Activated naive CD8-positive, alpha-beta T cell treated with anti-CD3 and anti-CD28 coated beads for 36 hours (primary cell): ENCODE data around the gene STARD3. TPM values are rescaled to one million over a fixed set of nuclear protein-coding genes. Genes with fewer than 3 reads are reported as not detected.
A peak's percentile ranks its signal among the peaks of the same experiment; 100 is the strongest.

Experiments used
- DNase-seq: peaks from one replicate; pipeline ENCODE4 v3.0.0; 2021
- H3K27ac Mint-ChIP-seq: one replicate; pipeline ENCODE4 v1.8.0; 2022; ENCODE audit warnings: mild to moderate bottlenecking, moderate library complexity, mixed read lengths
- H3K27me3 Mint-ChIP-seq: one replicate; pipeline ENCODE4 v1.8.0; 2022; ENCODE audit warnings: mild to moderate bottlenecking, mixed read lengths
- H3K36me3 Mint-ChIP-seq: one replicate; pipeline ENCODE4 v1.8.0; 2021; ENCODE audit warnings: mild to moderate bottlenecking, mixed read lengths
- H3K4me1 Mint-ChIP-seq: one replicate; pipeline ENCODE4 v1.8.0; 2021; ENCODE audit warnings: mixed read lengths
- H3K4me3 Mint-ChIP-seq: one replicate; pipeline ENCODE4 v1.8.0; 2022; ENCODE audit warnings: mild to moderate bottlenecking, moderate library complexity, mixed read lengths
- H3K9me3 Mint-ChIP-seq: one replicate; pipeline ENCODE4 v1.8.0; 2022; ENCODE audit warnings: mixed read lengths
- total RNA-seq, 2 experiments: library from RNA; stranded (reverse); gene quantifications; one replicate each; pipeline ENCODE4 v1.2.3, GENCODE V29; 2021

The STARD3 gene
- total RNA-seq, 2 experiments from 2014 or later: 47.9 to 53.2 TPM

DNA sequence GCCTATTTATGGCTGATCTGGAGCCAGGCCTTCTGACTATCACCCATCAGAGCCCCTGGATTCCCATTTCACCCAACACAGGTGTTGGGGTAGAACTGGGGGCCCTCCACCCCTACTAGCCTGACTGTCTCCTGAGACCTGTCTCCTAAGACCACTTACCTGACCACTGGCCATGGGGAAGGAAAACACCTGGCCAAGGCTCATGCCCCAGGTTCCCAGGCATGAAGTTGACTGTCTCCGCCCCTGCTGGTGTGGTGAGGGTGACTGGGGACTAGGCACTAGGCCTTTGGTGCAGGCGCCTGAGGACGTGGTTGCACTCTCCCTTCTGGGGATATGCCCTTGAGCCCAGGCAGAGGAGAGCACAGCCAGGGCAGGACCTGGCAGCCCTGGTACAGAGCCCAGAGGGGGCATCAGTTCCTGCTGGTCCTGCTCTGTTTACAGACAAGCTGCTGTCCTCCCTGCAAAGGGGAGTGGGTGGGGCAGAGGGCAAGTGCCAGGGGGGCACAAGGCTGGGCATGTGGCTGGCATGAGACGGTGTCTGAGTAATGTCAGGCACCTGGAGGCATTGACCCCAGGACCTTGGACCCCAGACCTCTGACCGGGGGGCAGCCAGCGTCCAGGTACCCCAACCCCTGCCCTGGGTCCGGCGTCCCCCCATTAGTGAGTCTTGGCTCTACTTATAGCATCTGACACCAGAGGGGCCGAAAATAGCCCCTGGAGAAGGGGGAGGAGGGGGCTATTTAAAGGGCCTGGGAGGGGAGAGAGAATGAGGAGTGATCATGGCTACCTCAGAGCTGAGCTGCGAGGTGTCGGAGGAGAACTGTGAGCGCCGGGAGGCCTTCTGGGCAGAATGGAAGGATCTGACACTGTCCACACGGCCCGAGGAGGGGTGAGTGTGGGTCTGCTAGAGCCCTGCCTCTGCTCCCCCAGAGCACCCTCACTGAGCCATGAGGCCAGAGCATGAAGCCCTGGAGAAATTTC, 27.9 kb downstream of the STARD3 start, which contains the start of gene TCAP:
Gene TCAP (plus strand): TSS at position 769 of the 981 bp plus-strand sequence. CDS start 11 bp downstream, at position 780.
- peaks cover 10% of the 10 kb centered on the region for H3K4me1 Mint-ChIP-seq
- no peak within 1 kb of the TSS for H3K4me3 Mint-ChIP-seq
- H3K36me3 Mint-ChIP-seq: peaks cover 2% of the 10 kb centered on the region
- no peak within 1 kb of the TSS for H3K27ac Mint-ChIP-seq
- no peaks in the 10 kb centered on the region for H3K9me3 Mint-ChIP-seq
- DNase-seq: no peak
- peaks cover 24% of the 10 kb centered on the region for H3K27me3 Mint-ChIP-seq

DNA sequence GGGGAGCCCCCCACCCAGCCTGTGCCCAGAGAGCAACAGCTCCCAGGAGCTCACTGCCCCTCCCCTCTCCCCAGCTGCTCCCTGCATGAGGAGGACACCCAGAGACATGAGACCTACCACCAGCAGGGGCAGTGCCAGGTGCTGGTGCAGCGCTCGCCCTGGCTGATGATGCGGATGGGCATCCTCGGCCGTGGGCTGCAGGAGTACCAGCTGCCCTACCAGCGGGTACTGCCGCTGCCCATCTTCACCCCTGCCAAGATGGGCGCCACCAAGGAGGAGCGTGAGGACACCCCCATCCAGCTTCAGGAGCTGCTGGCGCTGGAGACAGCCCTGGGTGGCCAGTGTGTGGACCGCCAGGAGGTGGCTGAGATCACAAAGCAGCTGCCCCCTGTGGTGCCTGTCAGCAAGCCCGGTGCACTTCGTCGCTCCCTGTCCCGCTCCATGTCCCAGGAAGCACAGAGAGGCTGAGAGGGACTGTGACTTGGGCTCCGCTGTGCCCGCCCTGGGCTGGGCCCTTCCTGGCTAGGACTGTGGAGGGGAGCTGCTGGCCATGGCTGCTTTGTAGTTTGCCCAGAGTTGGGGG, 28.8 kb downstream of the STARD3 start:
- no peak overlapping the region for H3K4me3 Mint-ChIP-seq
- H3K9me3 Mint-ChIP-seq: no peaks in the 10 kb centered on the region
- H3K27me3 Mint-ChIP-seq: peaks cover 24% of the 10 kb centered on the region
- no peak overlapping the region for H3K27ac Mint-ChIP-seq
- no peak for DNase-seq
- peaks cover 1% of the 10 kb centered on the region for H3K36me3 Mint-ChIP-seq
- H3K4me1 Mint-ChIP-seq: peaks cover 7% of the 10 kb centered on the region

DNA sequence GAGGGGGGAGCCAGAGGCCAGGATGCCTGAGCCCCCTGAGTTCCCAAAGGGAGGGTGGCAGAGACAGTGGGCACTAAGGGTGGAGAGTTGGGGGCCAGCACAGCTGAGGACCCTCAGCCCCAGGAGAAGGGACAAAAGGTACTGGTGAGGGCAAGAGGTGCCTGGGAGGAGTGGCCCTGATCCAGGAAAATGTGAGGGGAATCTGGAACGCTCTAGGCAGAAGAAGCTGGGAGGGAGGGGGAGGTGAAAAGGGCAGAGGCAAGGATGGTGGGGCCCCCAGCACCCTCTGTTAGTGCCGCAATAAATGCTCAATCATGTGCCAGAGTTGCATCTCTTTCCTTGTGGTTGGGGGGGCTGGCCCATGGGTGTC, 29.3 kb downstream of the STARD3 start:
- Mint-ChIP-seq H3K36me3 (no peaks in the 10 kb centered on the region), H3K27me3 (peaks cover 24% of the 10 kb centered on the region), H3K9me3 (no peaks in the 10 kb centered on the region), H3K4me1 (peaks cover 5% of the 10 kb centered on the region), H3K4me3 (no peak overlapping the region), H3K27ac (no peak overlapping the region)
- no peak for DNase-seq

DNA sequence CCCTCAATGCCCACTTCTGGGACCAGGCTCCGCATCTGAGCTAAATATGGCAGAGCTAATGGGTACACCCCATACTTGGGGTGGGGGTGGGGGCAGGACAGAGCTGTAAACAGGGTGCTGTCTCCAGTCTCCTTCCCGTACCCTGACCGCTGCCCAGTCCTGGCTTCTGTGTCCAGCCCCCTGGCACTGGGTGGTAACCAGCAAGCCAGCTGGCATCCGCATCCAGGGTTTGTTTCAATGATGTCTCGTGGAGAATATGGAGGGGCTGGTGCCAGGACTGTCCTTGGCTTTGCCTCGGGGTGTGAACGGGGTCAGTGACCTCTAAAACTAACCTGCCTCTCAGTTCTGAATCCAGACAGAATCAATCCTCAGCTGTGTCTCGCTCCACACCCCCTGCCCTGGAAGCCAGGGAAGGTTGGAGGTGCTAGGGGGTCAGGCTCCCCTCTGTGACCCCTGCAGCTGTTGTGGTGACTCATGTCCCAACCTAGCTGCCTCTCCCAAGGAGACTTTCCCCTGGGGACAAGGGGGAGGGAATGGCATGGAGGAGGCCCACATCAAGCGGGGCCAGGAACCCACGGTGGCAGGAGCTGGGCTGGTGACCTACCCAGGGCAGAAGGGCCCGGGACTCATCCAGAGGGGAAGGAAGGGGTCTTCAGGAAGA, 29.8 kb downstream of the STARD3 start:
- Mint-ChIP-seq H3K27me3 (peaks cover 24% of the 10 kb centered on the region), H3K9me3 (no peaks in the 10 kb centered on the region), H3K36me3 (no peaks in the 10 kb centered on the region), H3K27ac (no peak overlapping the region), H3K4me1 (peaks cover 2% of the 10 kb centered on the region), H3K4me3 (peak overlapping the region; percentile 37)
- no peak for DNase-seq

DNA sequence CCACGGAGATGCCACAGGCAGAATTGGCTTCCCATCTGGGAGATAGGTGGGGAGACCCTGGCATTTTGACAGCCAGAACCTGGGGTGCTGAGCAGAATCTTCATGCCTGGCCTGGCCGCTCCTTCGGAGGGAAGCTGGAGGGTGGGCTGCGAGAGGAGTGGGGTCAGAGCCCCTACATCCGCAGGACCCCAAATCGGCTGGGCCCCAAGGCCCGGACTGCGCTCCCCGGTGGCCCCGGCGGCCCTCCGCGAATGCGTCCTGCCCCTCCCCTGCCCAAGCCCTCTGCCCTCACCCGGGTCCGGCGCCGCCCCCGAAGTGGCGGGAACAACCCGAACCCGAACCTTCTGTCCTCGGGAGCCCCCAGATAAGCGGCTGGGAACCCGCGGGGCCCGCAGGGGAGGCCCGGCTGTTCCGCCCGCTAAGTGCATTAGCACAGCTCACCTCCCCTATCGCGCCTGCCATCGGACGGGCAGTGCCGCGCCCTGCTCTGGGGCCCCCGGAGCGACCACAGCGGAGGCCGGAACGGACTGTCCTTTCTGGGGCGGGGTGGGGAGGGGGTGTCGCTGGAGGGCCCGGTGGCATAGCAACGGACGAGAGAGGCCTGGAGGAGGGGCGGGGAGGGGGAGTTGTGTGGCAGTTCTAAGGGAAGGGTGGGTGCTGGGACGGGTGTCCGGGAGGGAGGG, 30.5 kb downstream of the STARD3 start:
- no peak for DNase-seq

DNA sequence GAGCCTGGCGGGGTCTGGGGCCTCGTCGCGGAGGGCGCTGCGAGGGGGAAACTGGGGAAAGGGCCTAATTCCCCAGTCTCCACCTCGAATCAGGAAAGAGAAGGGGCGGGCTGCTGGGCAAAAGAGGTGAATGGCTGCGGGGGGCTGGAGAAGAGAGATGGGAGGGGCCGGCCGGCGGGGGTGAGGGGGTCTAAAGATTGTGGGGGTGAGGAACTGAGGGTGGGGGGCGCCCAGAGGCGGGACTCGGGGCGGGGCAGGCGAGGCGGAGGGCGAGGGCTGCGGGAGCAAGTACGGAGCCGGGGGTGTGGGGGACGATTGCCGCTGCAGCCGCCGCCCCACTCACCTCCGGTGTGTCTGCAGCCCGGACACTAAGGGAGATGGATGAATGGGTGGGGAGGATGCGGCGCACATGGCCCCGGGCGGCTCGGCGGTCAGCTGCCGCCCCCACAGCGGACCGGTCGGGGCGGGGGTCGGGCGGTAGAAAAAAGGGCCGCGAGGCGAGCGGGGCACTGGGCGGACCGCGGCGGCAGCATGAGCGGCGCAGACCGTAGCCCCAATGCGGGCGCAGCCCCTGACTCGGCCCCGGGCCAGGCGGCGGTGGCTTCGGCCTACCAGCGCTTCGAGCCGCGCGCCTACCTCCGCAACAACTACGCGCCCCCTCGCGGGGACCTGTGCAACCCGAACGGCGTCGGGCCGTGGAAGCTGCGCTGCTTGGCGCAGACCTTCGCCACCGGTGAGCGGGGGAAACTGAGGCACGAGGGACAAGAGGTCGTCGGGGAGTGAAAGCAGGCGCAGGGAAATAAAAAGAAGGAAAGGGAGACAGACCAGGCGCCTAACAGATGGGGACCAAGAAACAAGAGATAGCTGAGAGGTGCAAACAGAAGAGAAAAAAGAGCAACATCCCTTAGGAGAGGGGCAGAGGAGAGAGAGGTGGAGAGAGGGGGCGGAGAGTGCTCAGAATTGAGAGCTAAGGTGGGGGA, 31.3 kb downstream of the STARD3 start, which contains the start of gene PNMT:
Gene PNMT (plus strand): TSS at position 509 of the 980 bp plus-strand sequence. CDS start 23 bp downstream, at position 532.
- Mint-ChIP-seq H3K4me3 (peak within 1 kb of the TSS; percentile 66), H3K4me1 (peaks cover 3% of the 10 kb centered on the region), H3K27me3 (peaks cover 24% of the 10 kb centered on the region), H3K27ac (no peak within 1 kb of the TSS), H3K9me3 (no peaks in the 10 kb centered on the region), H3K36me3 (no peaks in the 10 kb centered on the region)
- DNase-seq: peak; percentile 80

More for the DNA sequence above, 30.5 kb downstream of the STARD3 start:
- Mint-ChIP-seq H3K9me3 (no peaks in the 10 kb centered on the region), H3K27me3 (peaks cover 24% of the 10 kb centered on the region), H3K27ac (no peak overlapping the region), H3K4me1 (peaks cover 3% of the 10 kb centered on the region), H3K36me3 (no peaks in the 10 kb centered on the region), H3K4me3 (peak overlapping the region; percentile 62)

DNA sequence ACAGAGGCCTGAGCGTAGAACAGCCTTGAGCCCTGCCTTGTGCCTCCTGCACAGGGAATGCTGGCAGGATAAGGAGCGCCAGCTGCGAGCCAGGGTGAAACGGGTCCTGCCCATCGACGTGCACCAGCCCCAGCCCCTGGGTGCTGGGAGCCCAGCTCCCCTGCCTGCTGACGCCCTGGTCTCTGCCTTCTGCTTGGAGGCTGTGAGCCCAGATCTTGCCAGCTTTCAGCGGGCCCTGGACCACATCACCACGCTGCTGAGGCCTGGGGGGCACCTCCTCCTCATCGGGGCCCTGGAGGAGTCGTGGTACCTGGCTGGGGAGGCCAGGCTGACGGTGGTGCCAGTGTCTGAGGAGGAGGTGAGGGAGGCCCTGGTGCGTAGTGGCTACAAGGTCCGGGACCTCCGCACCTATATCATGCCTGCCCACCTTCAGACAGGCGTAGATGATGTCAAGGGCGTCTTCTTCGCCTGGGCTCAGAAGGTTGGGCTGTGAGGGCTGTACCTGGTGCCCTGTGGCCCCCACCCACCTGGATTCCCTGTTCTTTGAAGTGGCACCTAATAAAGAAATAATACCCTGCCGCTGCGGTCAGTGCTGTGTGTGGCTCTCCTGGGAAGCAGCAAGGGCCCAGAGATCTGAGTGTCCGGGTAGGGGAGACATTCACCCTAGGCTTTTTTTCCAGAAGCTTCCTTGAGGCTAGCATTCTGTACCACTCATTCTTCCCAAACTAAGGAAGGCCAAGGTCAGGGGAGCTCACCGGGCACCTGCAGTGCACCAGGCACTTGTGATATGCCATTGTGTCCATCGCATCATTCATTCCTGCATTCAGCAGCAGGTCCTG, 33.2 kb downstream of the STARD3 start:
- DNase-seq: no peak
- no peaks in the 10 kb centered on the region for H3K36me3 Mint-ChIP-seq
- H3K4me1 Mint-ChIP-seq: peaks cover 3% of the 10 kb centered on the region
- no peak overlapping the region for H3K4me3 Mint-ChIP-seq
- peaks cover 24% of the 10 kb centered on the region for H3K27me3 Mint-ChIP-seq
- H3K27ac Mint-ChIP-seq: no peak overlapping the region
- H3K9me3 Mint-ChIP-seq: no peaks in the 10 kb centered on the region

DNA sequence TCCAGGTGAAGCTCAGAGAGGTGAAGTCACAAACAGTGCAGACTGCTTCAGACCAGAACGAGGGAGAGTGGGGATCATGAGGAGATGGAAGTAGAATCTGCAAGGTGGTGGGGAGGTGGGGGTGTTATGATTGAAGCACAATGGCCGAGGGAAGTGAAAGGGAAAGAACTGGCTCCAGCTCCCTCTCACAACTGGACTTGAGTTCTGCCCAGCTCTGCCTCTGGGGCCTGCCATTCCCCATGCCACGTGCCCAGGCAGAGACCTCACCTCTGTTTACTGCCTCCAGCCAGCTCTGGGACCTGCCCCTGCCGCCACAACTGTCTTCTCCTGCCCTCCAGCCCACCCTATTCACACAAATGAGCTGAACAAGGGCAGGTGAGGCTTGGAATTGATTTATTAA, 33.8 kb downstream of the STARD3 start:
- no peak overlapping the region for H3K27ac Mint-ChIP-seq
- H3K9me3 Mint-ChIP-seq: no peaks in the 10 kb centered on the region
- no peak overlapping the region for H3K4me3 Mint-ChIP-seq
- DNase-seq: no peak
- H3K27me3 Mint-ChIP-seq: peaks cover 24% of the 10 kb centered on the region
- H3K36me3 Mint-ChIP-seq: no peaks in the 10 kb centered on the region
- H3K4me1 Mint-ChIP-seq: peaks cover 4% of the 10 kb centered on the region

DNA sequence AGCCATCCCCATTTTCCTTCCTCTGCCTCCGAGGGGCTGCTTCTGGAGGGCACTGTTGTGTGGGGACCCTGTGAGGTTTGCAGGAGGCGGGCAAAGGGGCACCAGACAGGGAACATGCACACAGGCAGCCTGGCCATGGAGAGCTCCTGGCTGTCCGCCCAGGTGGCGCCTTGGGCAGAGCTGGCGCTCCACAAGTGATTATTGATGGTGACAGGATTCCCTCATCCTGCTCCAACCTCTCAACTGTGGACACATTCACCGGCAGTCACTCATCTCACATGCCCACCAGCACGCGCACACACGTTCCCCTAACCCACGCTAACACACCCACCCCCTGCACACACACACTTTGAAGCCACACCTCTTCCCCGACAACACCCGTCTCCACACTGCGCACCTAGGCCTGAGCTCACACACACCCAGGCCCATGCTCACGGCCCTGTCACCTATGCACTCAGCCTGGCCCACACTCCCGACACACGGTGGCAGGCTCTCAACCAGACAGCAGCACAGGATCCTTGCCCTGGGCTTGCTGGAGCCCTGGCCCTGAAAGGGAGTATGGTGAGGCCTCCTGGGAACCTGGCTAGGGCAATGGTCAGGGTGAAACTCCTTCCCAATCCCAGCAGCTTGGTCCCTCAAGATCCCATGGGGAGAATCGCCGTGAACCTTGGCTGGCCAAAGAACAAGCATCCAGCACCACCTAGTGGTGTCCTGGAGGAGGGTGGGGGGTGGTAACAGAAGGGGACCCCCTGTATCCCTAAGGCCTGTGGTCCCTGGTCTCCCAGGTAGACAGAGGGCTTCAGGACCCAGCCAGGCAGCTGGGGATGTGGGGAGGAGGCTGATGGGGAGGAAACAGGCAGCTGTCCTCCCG, 34.9 kb downstream of the STARD3 start:
- H3K27ac Mint-ChIP-seq: no peak overlapping the region
- peaks cover 14% of the 10 kb centered on the region for H3K4me1 Mint-ChIP-seq

DNA sequence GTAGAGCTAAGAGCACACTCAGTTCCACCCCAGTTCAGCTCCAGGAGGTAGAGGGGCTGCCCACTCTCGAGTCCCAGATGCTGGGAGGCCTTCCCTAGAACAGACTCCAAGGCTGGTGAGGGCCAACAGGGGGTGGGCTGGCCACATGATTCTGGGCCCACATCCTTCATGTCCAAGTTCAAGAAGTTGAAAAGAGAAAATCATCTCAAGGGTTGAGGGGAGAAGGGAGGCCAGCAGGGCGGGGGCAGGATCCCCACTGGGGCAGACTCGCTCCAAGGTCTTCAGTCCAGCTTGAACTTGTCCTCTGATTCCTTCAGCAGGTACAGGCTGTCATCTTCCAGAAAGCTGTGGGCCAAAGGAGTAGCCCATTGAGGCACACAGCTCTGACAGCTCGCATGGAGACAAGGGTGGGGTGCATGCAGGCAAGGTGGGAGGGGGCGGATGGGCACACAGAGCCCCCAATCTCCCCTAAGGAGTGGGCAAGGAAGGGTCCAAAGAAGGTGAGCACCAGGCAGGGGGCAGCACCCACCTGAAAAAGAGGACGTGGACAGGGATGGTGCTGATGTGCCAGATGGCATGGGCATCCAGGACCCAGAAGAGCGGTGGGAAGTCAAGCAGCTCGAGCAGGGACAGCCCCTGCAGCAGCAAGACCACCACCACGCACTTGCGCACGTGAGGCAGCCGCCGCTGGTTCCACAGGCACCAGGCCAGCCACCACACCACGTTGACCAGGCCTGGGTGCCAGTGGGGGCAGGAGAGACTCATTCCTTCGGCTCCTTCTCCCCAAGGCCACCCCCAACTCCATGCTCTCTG, 35.8 kb downstream of the STARD3 start:
- no peak for DNase-seq
- peaks cover 22% of the 10 kb centered on the region for H3K4me1 Mint-ChIP-seq
- H3K27ac Mint-ChIP-seq: peak overlapping the region; percentile 50
- no peaks in the 10 kb centered on the region for H3K36me3 Mint-ChIP-seq
- H3K27me3 Mint-ChIP-seq: peaks cover 11% of the 10 kb centered on the region
- no peaks in the 10 kb centered on the region for H3K9me3 Mint-ChIP-seq
- no peak overlapping the region for H3K4me3 Mint-ChIP-seq

More for the DNA sequence above, 34.9 kb downstream of the STARD3 start:
- no peak for DNase-seq
- Mint-ChIP-seq H3K27me3 (peaks cover 15% of the 10 kb centered on the region), H3K9me3 (no peaks in the 10 kb centered on the region), H3K4me3 (no peak overlapping the region), H3K36me3 (no peaks in the 10 kb centered on the region)

DNA sequence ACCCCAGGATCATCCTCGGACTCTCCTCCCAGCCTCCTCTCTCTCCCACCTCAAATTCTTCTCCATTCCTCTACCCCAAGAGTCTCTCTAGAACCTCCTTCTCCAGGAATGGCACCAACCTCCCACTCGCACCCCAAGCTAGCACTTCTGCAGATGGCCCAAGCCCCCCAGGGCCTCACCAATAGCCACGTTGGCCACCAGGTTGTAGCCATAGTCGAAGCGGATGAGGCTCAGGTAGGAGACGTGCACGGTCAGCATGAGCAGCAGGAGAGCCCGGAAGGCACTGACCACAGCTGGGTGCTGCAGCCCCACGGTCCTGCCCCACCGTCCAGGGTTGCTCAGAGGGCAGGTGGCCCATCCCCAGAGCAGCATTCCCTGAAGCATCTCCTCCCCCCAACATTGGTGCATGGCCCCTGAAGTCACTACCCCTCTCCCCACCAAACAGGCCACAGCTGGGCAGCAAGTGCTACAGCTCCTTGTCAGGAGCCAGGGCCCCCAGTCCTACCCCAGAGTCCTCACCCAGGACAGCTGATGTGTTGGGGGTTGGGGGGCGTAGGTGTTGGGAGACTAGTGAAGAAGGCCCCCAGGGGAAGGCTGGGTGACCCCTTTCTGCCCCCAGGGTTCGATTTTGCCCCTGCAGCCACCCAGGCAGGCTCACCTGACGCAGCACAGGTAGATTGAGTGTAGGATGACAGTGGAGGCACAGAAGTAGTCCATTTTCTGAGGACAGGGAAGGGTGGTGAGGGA, 36.6 kb downstream of the STARD3 start:
- Mint-ChIP-seq H3K4me3 (no peak overlapping the region), H3K27ac (no peak overlapping the region), H3K36me3 (no peaks in the 10 kb centered on the region), H3K9me3 (no peaks in the 10 kb centered on the region), H3K27me3 (peaks cover 7% of the 10 kb centered on the region), H3K4me1 (peaks cover 29% of the 10 kb centered on the region)
- DNase-seq: no peak
